ENCODE data around the gene CRIP1. TPM values are rescaled to one million over a fixed set of nuclear protein-coding genes. Genes with fewer than 3 reads are reported as not detected.

Gene CRIP1
- total and polyA plus RNA-seq, 2 experiments from 2014 or later, result 0.80 to 8.4 TPM

DNA sequence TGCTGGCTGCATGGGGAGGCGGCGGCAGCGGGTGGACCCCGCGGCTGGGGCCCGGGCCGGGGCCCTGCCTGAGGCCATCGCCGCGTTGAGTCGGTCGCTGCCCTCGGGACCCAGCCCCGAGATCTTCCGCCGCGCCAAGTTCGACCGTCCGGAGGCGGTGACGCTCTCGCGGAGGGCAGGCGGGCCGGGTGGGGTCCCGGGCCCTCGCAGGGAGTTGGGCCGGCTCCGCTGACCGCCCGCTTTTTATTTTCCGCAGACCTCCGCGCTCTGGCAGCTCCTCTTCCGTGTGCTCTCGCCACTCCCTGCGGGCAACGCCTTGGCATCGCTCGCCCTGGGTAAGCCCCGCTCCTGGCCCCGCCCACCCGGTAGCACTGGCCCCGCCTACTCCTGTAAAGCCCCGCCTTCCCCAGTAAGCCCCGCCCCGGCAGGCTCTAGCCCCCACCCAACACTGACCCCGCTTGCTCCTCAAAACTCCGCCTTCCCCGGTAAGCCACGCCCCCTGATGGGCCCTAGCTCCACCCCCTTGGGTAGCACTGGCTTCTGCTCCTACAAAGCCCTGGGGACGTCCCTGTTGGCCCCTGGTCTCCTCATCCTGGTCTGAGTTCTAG lies 4.8 kb downstream of the CRIP1 start (continued):
- TF ChIP-seq, protein P1, sequence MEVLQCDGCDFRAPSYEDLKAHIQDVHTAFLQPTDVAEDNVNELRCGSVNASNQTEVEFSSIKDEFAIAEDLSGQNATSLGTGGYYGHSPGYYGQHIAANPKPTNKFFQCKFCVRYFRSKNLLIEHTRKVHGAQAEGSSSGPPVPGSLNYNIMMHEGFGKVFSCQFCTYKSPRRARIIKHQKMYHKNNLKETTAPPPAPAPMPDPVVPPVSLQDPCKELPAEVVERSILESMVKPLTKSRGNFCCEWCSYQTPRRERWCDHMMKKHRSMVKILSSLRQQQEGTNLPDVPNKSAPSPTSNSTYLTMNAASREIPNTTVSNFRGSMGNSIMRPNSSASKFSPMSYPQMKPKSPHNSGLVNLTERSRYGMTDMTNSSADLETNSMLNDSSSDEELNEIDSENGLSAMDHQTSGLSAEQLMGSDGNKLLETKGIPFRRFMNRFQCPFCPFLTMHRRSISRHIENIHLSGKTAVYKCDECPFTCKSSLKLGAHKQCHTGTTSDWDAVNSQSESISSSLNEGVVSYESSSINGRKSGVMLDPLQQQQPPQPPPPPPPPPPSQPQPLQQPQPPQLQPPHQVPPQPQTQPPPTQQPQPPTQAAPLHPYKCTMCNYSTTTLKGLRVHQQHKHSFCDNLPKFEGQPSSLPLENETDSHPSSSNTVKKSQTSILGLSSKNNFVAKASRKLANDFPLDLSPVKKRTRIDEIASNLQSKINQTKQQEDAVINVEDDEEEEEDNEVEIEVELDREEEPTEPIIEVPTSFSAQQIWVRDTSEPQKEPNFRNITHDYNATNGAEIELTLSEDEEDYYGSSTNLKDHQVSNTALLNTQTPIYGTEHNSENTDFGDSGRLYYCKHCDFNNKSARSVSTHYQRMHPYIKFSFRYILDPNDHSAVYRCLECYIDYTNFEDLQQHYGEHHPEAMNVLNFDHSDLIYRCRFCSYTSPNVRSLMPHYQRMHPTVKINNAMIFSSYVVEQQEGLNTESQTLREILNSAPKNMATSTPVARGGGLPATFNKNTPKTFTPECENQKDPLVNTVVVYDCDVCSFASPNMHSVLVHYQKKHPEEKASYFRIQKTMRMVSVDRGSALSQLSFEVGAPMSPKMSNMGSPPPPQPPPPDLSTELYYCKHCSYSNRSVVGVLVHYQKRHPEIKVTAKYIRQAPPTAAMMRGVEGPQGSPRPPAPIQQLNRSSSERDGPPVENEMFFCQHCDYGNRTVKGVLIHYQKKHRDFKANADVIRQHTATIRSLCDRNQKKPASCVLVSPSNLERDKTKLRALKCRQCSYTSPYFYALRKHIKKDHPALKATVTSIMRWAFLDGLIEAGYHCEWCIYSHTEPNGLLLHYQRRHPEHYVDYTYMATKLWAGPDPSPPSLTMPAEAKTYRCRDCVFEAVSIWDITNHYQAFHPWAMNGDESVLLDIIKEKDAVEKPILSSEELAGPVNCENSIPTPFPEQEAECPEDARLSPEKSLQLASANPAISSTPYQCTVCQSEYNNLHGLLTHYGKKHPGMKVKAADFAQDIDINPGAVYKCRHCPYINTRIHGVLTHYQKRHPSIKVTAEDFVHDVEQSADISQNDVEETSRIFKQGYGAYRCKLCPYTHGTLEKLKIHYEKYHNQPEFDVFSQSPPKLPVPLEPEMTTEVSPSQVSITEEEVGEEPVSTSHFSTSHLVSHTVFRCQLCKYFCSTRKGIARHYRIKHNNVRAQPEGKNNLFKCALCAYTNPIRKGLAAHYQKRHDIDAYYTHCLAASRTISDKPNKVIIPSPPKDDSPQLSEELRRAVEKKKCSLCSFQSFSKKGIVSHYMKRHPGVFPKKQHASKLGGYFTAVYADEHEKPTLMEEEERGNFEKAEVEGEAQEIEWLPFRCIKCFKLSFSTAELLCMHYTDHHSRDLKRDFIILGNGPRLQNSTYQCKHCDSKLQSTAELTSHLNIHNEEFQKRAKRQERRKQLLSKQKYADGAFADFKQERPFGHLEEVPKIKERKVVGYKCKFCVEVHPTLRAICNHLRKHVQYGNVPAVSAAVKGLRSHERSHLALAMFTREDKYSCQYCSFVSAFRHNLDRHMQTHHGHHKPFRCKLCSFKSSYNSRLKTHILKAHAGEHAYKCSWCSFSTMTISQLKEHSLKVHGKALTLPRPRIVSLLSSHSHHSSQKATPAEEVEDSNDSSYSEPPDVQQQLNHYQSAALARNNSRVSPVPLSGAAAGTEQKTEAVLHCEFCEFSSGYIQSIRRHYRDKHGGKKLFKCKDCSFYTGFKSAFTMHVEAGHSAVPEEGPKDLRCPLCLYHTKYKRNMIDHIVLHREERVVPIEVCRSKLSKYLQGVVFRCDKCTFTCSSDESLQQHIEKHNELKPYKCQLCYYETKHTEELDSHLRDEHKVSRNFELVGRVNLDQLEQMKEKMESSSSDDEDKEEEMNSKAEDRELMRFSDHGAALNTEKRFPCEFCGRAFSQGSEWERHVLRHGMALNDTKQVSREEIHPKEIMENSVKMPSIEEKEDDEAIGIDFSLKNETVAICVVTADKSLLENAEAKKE (CRISPR knock-in tag; IDR thresholded peaks at IDR 0.05), result no peak
- TF ChIP-seq, protein P2, sequence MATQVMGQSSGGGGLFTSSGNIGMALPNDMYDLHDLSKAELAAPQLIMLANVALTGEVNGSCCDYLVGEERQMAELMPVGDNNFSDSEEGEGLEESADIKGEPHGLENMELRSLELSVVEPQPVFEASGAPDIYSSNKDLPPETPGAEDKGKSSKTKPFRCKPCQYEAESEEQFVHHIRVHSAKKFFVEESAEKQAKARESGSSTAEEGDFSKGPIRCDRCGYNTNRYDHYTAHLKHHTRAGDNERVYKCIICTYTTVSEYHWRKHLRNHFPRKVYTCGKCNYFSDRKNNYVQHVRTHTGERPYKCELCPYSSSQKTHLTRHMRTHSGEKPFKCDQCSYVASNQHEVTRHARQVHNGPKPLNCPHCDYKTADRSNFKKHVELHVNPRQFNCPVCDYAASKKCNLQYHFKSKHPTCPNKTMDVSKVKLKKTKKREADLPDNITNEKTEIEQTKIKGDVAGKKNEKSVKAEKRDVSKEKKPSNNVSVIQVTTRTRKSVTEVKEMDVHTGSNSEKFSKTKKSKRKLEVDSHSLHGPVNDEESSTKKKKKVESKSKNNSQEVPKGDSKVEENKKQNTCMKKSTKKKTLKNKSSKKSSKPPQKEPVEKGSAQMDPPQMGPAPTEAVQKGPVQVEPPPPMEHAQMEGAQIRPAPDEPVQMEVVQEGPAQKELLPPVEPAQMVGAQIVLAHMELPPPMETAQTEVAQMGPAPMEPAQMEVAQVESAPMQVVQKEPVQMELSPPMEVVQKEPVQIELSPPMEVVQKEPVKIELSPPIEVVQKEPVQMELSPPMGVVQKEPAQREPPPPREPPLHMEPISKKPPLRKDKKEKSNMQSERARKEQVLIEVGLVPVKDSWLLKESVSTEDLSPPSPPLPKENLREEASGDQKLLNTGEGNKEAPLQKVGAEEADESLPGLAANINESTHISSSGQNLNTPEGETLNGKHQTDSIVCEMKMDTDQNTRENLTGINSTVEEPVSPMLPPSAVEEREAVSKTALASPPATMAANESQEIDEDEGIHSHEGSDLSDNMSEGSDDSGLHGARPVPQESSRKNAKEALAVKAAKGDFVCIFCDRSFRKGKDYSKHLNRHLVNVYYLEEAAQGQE (IDR thresholded peaks at IDR 0.05; ENCODE audit: unreplicated experiment), result no peak
- TF ChIP-seq JUNB (IDR thresholded peaks at IDR 0.05; ENCODE audit: unreplicated experiment) (no peak), ZNF114 (CRISPR knock-in tag; IDR thresholded peaks at IDR 0.05) (no peak), STAT1 (IDR thresholded peaks at IDR 0.05; ENCODE audit: unreplicated experiment) (no peak)

Measured in GM23338 (cell line).